GM12864 (cell line): ENCODE results near the gene TEAD2.

Experiments
- DNase-seq: peaks from one replicate; pipeline ENCODE4 v3.0.0-alpha.2; 2011; ENCODE audit warnings: low read depth
- H3K4me3 ChIP-seq: 2 replicates; pipeline ENCODE4 v1.5.1; 2011; ENCODE audit warnings: mild to moderate bottlenecking, low read depth, low read length, control low read depth
- CTCF ChIP-seq: IDR thresholded peaks from 2 replicates; pipeline ENCODE4 v1.5.1; 2011; ENCODE audit warnings: low read depth, mild to moderate bottlenecking, moderate library complexity, low read length, control low read depth, inconsistent platforms; ENCODE audit errors: missing control alignments

The TEAD2 gene

GRCh38 chr19:49359851-49360820 lies 2.1 kb downstream of the TEAD2 start:
- no peak for DNase-seq
- no peak overlapping the region for H3K4me3 ChIP-seq
- no peak for TF ChIP-seq CTCF

DNA sequence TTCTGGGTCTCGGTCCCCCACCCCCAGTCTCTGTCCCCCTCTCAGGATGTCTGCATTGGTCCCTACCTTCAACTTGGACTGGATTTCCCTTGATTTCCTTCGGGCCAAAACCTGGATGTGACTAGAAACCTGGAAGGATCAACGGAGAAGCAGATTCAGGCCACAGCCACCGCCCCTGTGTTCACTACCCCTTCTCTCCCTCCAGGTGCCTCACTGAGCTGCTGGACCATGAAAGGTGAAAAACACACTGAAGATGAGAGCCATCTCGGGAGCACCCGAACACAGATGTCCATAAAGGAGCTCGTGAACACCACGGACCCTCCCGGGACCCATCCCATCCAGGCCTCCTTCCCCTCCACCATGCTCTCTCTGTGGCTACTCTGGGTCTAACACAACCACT lies 5.0 kb downstream of the TEAD2 start:
- no peak for TF ChIP-seq CTCF
- DNase-seq = no peak
- H3K4me3 ChIP-seq = no peak overlapping the region

DNA sequence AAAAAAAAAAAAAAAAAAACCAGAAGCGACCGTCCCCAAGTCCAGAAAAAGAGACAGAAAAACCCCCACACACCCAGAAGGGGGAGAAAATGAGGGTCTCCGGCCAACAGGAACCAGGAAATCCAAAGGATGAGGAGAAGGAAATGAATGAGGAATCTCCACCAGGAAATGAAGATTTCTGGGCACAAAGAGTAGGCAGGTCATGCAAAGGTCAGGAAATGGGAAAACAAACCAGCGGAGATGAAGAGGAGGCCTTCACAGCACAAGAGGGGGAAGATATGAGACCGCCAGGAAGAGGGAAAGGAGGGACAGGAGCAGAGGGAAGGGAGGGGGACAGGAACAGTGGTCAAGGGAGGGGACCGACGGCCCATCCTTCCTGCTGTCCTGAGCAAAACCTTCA lies 5.8 kb downstream of the TEAD2 start:
- no peak for TF ChIP-seq CTCF
- DNase-seq = no peak
- no peak overlapping the region for H3K4me3 ChIP-seq

- no peak overlapping the region for H3K4me3 ChIP-seq
- no peak for TF ChIP-seq CTCF
- no peak for DNase-seq
Observed at GRCh38 chr19:49355909-49356353, 6.3 kb downstream of the TEAD2 start.

GRCh38 chr19:49349567-49349966 lies 12.6 kb downstream of the TEAD2 start:
- no peak overlapping the region for H3K4me3 ChIP-seq
- no peak for DNase-seq
- no peak for TF ChIP-seq CTCF

DNA sequence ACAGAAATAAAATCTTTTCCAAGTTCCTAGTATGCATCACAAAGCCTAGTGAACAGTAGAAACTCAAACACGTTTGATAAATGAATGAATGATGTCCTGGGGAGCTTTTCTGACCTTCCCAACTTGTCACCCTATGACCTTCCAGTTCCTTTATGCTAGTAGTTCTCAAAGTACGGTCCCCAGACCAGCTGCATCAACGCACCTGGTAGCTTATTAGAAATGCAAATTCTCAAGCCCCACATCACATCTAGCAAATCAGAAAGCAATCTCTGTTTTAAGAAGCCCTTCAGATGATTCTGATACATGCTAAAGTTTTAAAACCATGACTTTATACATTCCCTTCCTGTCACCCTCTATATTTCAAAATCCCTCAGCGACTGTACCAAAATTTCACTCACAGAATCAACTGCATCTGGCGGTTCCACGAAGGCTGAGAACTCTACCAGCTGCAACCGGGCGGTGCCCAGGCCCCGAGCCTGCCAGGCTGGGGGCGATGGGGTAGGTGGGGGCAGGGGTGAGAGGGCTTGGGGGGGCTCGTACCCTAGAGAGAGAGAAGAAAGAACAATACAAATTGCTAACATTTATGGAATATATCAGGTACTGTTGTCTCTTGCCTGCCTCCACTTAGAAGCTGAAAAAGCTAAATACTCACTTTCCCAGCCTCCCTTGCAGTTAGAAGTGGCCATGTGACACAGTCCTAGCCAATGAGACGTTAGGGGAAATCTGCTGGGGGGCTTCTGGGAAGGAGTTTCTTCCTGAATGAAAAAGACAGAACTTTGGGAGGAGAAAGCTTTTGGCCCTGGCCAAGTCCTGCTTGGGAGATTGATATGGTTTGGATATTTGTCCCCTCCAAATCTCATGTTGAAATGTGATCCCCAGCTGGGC lies 13.7 kb downstream of the TEAD2 start:
- H3K4me3 ChIP-seq = no peak overlapping the region
- no peak for DNase-seq
- no peak for TF ChIP-seq CTCF
